H9 (cell line): ENCODE data around the gene CTF1. TPM values are rescaled to one million over a fixed set of nuclear protein-coding genes. Genes with fewer than 3 reads are reported as not detected.

Experiments used
- DNase-seq: peaks from one replicate; pipeline ENCODE4 v3.0.0-alpha.2; 2017
- H2AFZ ChIP-seq: one replicate; pipeline ENCODE4 v1.6.1; 2013; ENCODE audit warnings: mild to moderate bottlenecking, low read length, control low read depth, moderate library complexity
- H2AK5ac ChIP-seq: 2 replicates; pipeline ENCODE4 v1.6.1; 2013; ENCODE audit warnings: low read length, control low read depth, mixed read lengths; ENCODE audit not compliant: insufficient read length
- H2BK120ac ChIP-seq: one replicate; pipeline ENCODE4 v1.6.1; 2013; ENCODE audit warnings: low read depth, mild to moderate bottlenecking, low read length, control low read depth, inconsistent platforms; ENCODE audit not compliant: poor library complexity, severe bottlenecking
- H2BK12ac ChIP-seq: 2 replicates; pipeline ENCODE4 v1.6.1; 2013; ENCODE audit warnings: low read length, control low read depth, mixed read lengths, low read depth; ENCODE audit not compliant: insufficient read length
- H2BK15ac ChIP-seq: 2 replicates; pipeline ENCODE4 v1.6.1; 2013; ENCODE audit warnings: low read depth, low read length, control low read depth
- H2BK20ac ChIP-seq: one replicate; pipeline ENCODE4 v1.6.1; 2013; ENCODE audit warnings: low read depth, mild to moderate bottlenecking, low read length, control low read depth, inconsistent platforms; ENCODE audit not compliant: poor library complexity, severe bottlenecking
- H2BK5ac ChIP-seq: 2 replicates; pipeline ENCODE4 v1.6.1; 2013; ENCODE audit warnings: low read length, control low read depth, mixed read lengths; ENCODE audit not compliant: insufficient read length
- H3K14ac ChIP-seq: 2 replicates; pipeline ENCODE4 v1.6.1; 2013; ENCODE audit warnings: low read length, control low read depth; ENCODE audit not compliant: insufficient read depth
- H3K18ac ChIP-seq: 2 replicates; pipeline ENCODE4 v1.6.1; 2013; ENCODE audit warnings: low read depth, mild to moderate bottlenecking, mixed read lengths, low read length, control low read depth; ENCODE audit not compliant: insufficient read length
- H3K23ac ChIP-seq: 2 replicates; pipeline ENCODE4 v1.6.1; 2013; ENCODE audit warnings: low read length, control low read depth, mixed read lengths, low read depth; ENCODE audit not compliant: insufficient read length
- H3K23me2 ChIP-seq: 2 replicates; pipeline ENCODE4 v1.6.1; 2013; ENCODE audit warnings: low read depth, mild to moderate bottlenecking, mixed read lengths, low read length, control low read depth; ENCODE audit not compliant: insufficient read length, poor library complexity, severe bottlenecking
- H3K27ac ChIP-seq: 2 replicates; pipeline ENCODE4 v1.5.1; 2013; ENCODE audit warnings: low read length, control low read depth, mixed read lengths, low read depth; ENCODE audit not compliant: insufficient read length
- H3K27me3 ChIP-seq: 2 replicates; pipeline ENCODE4 v1.6.1; 2013; ENCODE audit warnings: low read length, control low read depth, inconsistent platforms; ENCODE audit not compliant: insufficient read depth
- H3K4ac ChIP-seq: 2 replicates; pipeline ENCODE4 v1.6.1; 2013; ENCODE audit warnings: low read depth, mild to moderate bottlenecking, control low read depth, inconsistent platforms, low read length, moderate library complexity
- H3K4me1 ChIP-seq: 2 replicates; pipeline ENCODE4 v1.6.1; 2013; ENCODE audit warnings: low read length, control low read depth, inconsistent platforms; ENCODE audit not compliant: insufficient read depth
- H3K4me2 ChIP-seq: 2 replicates; pipeline ENCODE4 v1.6.1; 2013; ENCODE audit warnings: low read length, control low read depth, mixed read lengths; ENCODE audit not compliant: insufficient read length, insufficient read depth
- H3K56ac ChIP-seq: 2 replicates; pipeline ENCODE4 v1.6.1; 2013; ENCODE audit warnings: low read depth, mild to moderate bottlenecking, mixed read lengths, low read length, control low read depth; ENCODE audit not compliant: insufficient read length
- H3K79me1 ChIP-seq: 2 replicates; pipeline ENCODE4 v1.6.1; 2013; ENCODE audit warnings: low read depth, mild to moderate bottlenecking, moderate library complexity, low read length, control low read depth, inconsistent platforms; ENCODE audit not compliant: insufficient read depth, poor library complexity, severe bottlenecking
- H3K79me2 ChIP-seq: 2 replicates; pipeline ENCODE4 v1.6.1; 2013; ENCODE audit warnings: low read length, control low read depth, inconsistent platforms; ENCODE audit not compliant: insufficient read depth
- H3K9ac ChIP-seq: 2 replicates; pipeline ENCODE4 v1.6.1; 2013; ENCODE audit warnings: low read length, control low read depth, mixed read lengths; ENCODE audit not compliant: insufficient read length; ENCODE audit errors: extremely low read depth
- H3K9me3 ChIP-seq: one replicate; pipeline ENCODE4 v1.6.1; 2013; ENCODE audit warnings: low read depth, low read length, inconsistent platforms; ENCODE audit not compliant: control insufficient read depth
- H3T11ph ChIP-seq: one replicate; pipeline ENCODE4 v1.6.1; 2013; ENCODE audit warnings: mild to moderate bottlenecking, low read length, control low read depth, inconsistent platforms
- H4K20me1 ChIP-seq: one replicate; pipeline ENCODE4 v1.6.1; 2013; ENCODE audit not compliant: control insufficient read depth, insufficient read length, insufficient read depth
- H4K5ac ChIP-seq: 2 replicates; pipeline ENCODE4 v1.6.1; 2013; ENCODE audit warnings: low read depth, mild to moderate bottlenecking, mixed read lengths, low read length, control low read depth; ENCODE audit not compliant: insufficient read length
- H4K8ac ChIP-seq: replicated peaks from 2 replicates; pipeline ENCODE4 v1.6.1; 2013; ENCODE audit warnings: low read length, control low read depth, mixed read lengths, low read depth; ENCODE audit not compliant: insufficient read length
- H4K91ac ChIP-seq: 2 replicates; pipeline ENCODE4 v1.6.1; 2013; ENCODE audit warnings: low read depth, mild to moderate bottlenecking, moderate library complexity, mixed read lengths, low read length, control low read depth; ENCODE audit not compliant: insufficient read length
- H3K27ac Mint-ChIP-seq, 3 experiments: 2 replicates in 2 of 3; 3 replicates in 1 of 3; pipeline ENCODE4 v1.8.0; 2020 to 2021; ENCODE audit warnings: mixed read lengths in 3 of 3, mild to moderate bottlenecking in 1 of 3, moderate library complexity in 1 of 3
- H3K27me3 Mint-ChIP-seq: 2 replicates; pipeline ENCODE4 v1.8.0; 2021; ENCODE audit warnings: low read depth, mild to moderate bottlenecking, moderate library complexity, mixed read lengths
- H3K36me3 Mint-ChIP-seq, 3 experiments: 2 replicates in 2 of 3; 3 replicates in 1 of 3; pipeline ENCODE4 v1.8.0; 2020 to 2021; ENCODE audit warnings: low read depth in 3 of 3, mixed read lengths in 3 of 3; ENCODE audit not compliant: insufficient read depth in 1 of 3
- H3K4me1 Mint-ChIP-seq, 2 experiments: 2 replicates each; pipeline ENCODE4 v1.8.0; 2020; ENCODE audit warnings: mixed read lengths in 2 of 2
- H3K4me3 Mint-ChIP-seq, 2 experiments: 2 replicates in 1 of 2; 3 replicates in 1 of 2; pipeline ENCODE4 v1.8.0; 2020 to 2021; ENCODE audit warnings: mild to moderate bottlenecking in 2 of 2, mixed read lengths in 2 of 2, moderate library complexity in 1 of 2
- H3K9me3 Mint-ChIP-seq, 2 experiments: 2 replicates in 1 of 2; 3 replicates in 1 of 2; pipeline ENCODE4 v1.8.0; 2020; ENCODE audit warnings: mild to moderate bottlenecking in 2 of 2, mixed read lengths in 2 of 2, moderate library complexity in 1 of 2
- whole genome bisulfite sequencing: extraction: QIAGEN DNeasy Blood & Tissue Kit; methylation state at CpG from one replicate; pipeline ENCODE4 v1.1.7; 2013; ENCODE audit warnings: missing lambda C conversion rate, low lambda C conversion rate, mixed read lengths; ENCODE audit not compliant: insufficient read length; ENCODE audit errors: extremely low coverage; 5-methylcytosine and 5-hydroxymethylcytosine counted together
- total RNA-seq: library from RNA; stranded (reverse); gene quantifications from 2 replicates; pipeline ENCODE4 v1.2.1, GENCODE V29; 2021
- TF ChIP-seq, protein P1 (sequence below): fragments of 200-600 bp; sonication (generic); conservative IDR thresholded peaks from 3 replicates; pipeline ENCODE4 v1.8.0; 2021; ENCODE audit warnings: antibody characterized with exemption, mild to moderate bottlenecking

The CTF1 gene
- total RNA-seq, 1 experiment from 2014 or later: 0.72 TPM

DNA sequence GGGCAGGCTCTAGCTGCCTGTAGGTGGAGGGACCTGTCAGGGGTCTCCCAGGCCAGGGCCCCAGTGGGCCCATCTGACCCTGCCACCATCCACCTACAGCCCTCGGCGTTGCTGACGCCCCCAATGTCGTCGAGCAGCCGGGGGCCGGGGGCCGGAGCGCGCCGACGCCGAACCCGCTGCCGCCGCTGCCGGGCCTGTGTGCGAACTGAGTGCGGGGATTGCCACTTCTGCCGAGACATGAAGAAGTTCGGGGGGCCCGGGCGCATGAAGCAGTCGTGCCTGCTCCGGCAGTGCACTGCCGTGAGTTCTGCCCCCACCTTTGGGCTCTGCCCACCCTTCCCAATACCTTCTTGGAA lies 29.2 kb downstream of the CTF1 start:
- Histone ChIP-seq H4K5ac (no peak overlapping the region), H3K23me2 (peaks cover 10% of the 10 kb centered on the region), H3K79me1 (no peaks in the 10 kb centered on the region), H4K20me1 (no peaks in the 10 kb centered on the region), H4K91ac (no peak overlapping the region), H3K27ac (no peak overlapping the region), H3T11ph (no peak overlapping the region), H3K79me2 (no peaks in the 10 kb centered on the region), H3K4me2 (no peak overlapping the region), H2BK15ac (no peak overlapping the region), H3K14ac (no peak overlapping the region), H3K4ac (no peak overlapping the region), H3K4me1 (no peaks in the 10 kb centered on the region), H2AFZ (no peak overlapping the region), H2BK20ac (no peak overlapping the region), H3K56ac (no peak overlapping the region), H3K27me3 (no peaks in the 10 kb centered on the region), H2BK12ac (no peak overlapping the region), H3K9ac (no peak overlapping the region), H2BK5ac (no peak overlapping the region), H2BK120ac (no peak overlapping the region), H3K23ac (no peak overlapping the region), H3K18ac (no peak overlapping the region), H3K9me3 (no peaks in the 10 kb centered on the region), H2AK5ac (no peak overlapping the region), H4K8ac (no peak overlapping the region)
- no peak for DNase-seq
- Mint-ChIP-seq H3K27ac (no peak overlapping the region; a peak in 1 of 7 replicates), H3K4me3 (peak overlapping the region; percentile 37 to 75; a peak in 3 of 5 replicates), H3K4me1 (peaks cover 12 to 24% of the 10 kb centered on the region in 2 experiments), H3K9me3 (no peaks in the 10 kb centered on the region; a peak in 1 of 5 replicates), H3K27me3 (no peaks in the 10 kb centered on the region), H3K36me3 (peaks cover 17 to 26% (median 25%) of the 10 kb centered on the region in 3 experiments)
- no CpG with 5 or more reads among the region's 26 CpGs for WGBS
- TF ChIP-seq, protein P1, sequence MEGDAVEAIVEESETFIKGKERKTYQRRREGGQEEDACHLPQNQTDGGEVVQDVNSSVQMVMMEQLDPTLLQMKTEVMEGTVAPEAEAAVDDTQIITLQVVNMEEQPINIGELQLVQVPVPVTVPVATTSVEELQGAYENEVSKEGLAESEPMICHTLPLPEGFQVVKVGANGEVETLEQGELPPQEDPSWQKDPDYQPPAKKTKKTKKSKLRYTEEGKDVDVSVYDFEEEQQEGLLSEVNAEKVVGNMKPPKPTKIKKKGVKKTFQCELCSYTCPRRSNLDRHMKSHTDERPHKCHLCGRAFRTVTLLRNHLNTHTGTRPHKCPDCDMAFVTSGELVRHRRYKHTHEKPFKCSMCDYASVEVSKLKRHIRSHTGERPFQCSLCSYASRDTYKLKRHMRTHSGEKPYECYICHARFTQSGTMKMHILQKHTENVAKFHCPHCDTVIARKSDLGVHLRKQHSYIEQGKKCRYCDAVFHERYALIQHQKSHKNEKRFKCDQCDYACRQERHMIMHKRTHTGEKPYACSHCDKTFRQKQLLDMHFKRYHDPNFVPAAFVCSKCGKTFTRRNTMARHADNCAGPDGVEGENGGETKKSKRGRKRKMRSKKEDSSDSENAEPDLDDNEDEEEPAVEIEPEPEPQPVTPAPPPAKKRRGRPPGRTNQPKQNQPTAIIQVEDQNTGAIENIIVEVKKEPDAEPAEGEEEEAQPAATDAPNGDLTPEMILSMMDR: no peak
